SK-N-SH (cell line): ENCODE measurements around the gene IRF1.

ENCODE experiments used
- CTCF ChIP-seq: fragments of 200-600 bp; sonication (generic); IDR thresholded peaks from 2 replicates; pipeline ENCODE4 v1.6.1; 2017; ENCODE audit warnings: antibody characterized with exemption, mild to moderate bottlenecking, moderate library complexity
- FOSL2 ChIP-seq: IDR thresholded peaks from 2 replicates; pipeline ENCODE4 v1.4.0; 2012; ENCODE audit warnings: low read depth, mild to moderate bottlenecking, moderate library complexity, borderline replicate concordance
- FOXM1 ChIP-seq: IDR thresholded peaks from 2 replicates; pipeline ENCODE4 v1.4.0; 2012; ENCODE audit warnings: low read depth, mild to moderate bottlenecking
- RXRA ChIP-seq: IDR thresholded peaks from 2 replicates; pipeline ENCODE4 v1.4.0; 2012; ENCODE audit warnings: low read depth, mild to moderate bottlenecking, borderline replicate concordance

GRCh38 chr5:132468656-132469379 is 21.8 kb downstream of the IRF1 start:
- TF ChIP-seq FOXM1 (no peak), CTCF (no peak), FOSL2 (no peak), RXRA (no peak)
